Left kidney (tissue), 2 donors: ENCODE results near the gene GUK1. TPM values are rescaled to one million over a fixed set of nuclear protein-coding genes. Genes with fewer than 3 reads are reported as not detected.

Experiments used
- DNase-seq: peaks from one replicate; pipeline ENCODE4 v3.0.0-alpha.2; 2013
- polyA plus RNA-seq: library from polyadenylated mRNA; unstranded; fragments of 120-200 nt; gene quantifications from one replicate; pipeline ENCODE4 v1.2.1, GENCODE V29; 2013; ENCODE audit not compliant: insufficient read length

GUK1 gene
- polyA plus RNA-seq, 1 donor, result 82.3 TPM

- DNase-seq, result no peak
Measured at GRCh38 chr1:228148196-228148861, 8.2 kb downstream of the GUK1 start.

GRCh38 chr1:228148935-228149405 lies 8.9 kb downstream of the GUK1 start:
- no peak for DNase-seq

GRCh38 chr1:228149406-228150119 lies 9.5 kb downstream of the GUK1 start, which contains the start of gene GJC2:
Gene GJC2, plus strand, starts transcription at chr1:228149930. Its CDS starts 7,829 bp downstream, at chr1:228157759.
- no peak for DNase-seq

- no peak for DNase-seq
Measured at GRCh38 chr1:228150120-228150460, 10.0 kb downstream of the GUK1 start.

- DNase-seq, result no peak
Measured at GRCh38 chr1:228150461-228151179, 10.5 kb downstream of the GUK1 start.

- no peak for DNase-seq
Measured at GRCh38 chr1:228151180-228151925, 11.3 kb downstream of the GUK1 start.

- no peak for DNase-seq
Measured at GRCh38 chr1:228152097-228152917, 12.2 kb downstream of the GUK1 start.

GRCh38 chr1:228152918-228153258 lies 12.8 kb downstream of the GUK1 start:
- no peak for DNase-seq

GRCh38 chr1:228154021-228154669 lies 14.1 kb downstream of the GUK1 start:
- DNase-seq, result no peak

GRCh38 chr1:228154670-228155571 lies 14.8 kb downstream of the GUK1 start:
- no peak for DNase-seq

- DNase-seq, result no peak
Measured at GRCh38 chr1:228155596-228156514, 15.8 kb downstream of the GUK1 start.

- DNase-seq, result no peak
Measured at GRCh38 chr1:228156515-228156881, 16.4 kb downstream of the GUK1 start.

- no peak for DNase-seq
Measured at GRCh38 chr1:228156941-228157728, 17.1 kb downstream of the GUK1 start.

GRCh38 chr1:228157729-228158126 lies 17.6 kb downstream of the GUK1 start:
- no peak for DNase-seq

- no peak for DNase-seq
Measured at GRCh38 chr1:228158151-228159007, 18.3 kb downstream of the GUK1 start.

- no peak for DNase-seq
Measured at GRCh38 chr1:228159008-228159665, 19.1 kb downstream of the GUK1 start.
